CD4-positive, alpha-beta T cell (primary cell): ENCODE results near the gene APBA2. TPM values are rescaled to one million over a fixed set of nuclear protein-coding genes. Genes with fewer than 3 reads are reported as not detected.

ENCODE experiments used
- ATAC-seq: fragments of 200-7000 bp; cut with Tn5 transposase; one replicate; pipeline ENCODE4 v1.10.0; 2022; ENCODE audit warnings: mild to moderate bottlenecking; ENCODE audit not compliant: poor library complexity
- CTCF ChIA-PET: fragments of 350-600 bp; sonication (Branson Sonifier 250); formaldehyde crosslinking; loops from one replicate; lab custom pipeline; 2021; ENCODE audit warnings: antibody characterized with exemption, inconsistent platforms; lab: Charles Lee
- POLR2A ChIA-PET: fragments of 350-600 bp; sonication (Branson Sonifier 250); formaldehyde crosslinking; loops from one replicate; lab custom pipeline; 2021; ENCODE audit warnings: antibody characterized with exemption, inconsistent platforms; lab: Charles Lee
- DNase-seq, 14 experiments: peaks; one replicate each; pipeline ENCODE4 v3.0.0-alpha.2; 2013 to 2020; ENCODE audit warnings: mixed read lengths in 2 of 14
- H3K27ac ChIP-seq, 2 donors: one replicate each; pipeline versions ENCODE4 v1.5.1 to v1.7.0; 2013; ENCODE audit warnings: low read length in 2 of 2, low read depth in 1 of 2, mild to moderate bottlenecking in 1 of 2
- H3K27me3 ChIP-seq, 2 experiments: 1 replicate in 1 of 2; 2 replicates in 1 of 2; pipeline versions ENCODE4 v1.6.1 to v1.7.0; 2013; ENCODE audit warnings: low read length in 2 of 2, control low read depth in 1 of 2, mild to moderate bottlenecking in 1 of 2, moderate library complexity in 1 of 2; ENCODE audit not compliant: insufficient read depth in 2 of 2, control insufficient read depth in 1 of 2
- H3K36me3 ChIP-seq: one replicate; pipeline ENCODE4 v1.6.1; 2013; ENCODE audit warnings: low read length, control low read depth; ENCODE audit not compliant: insufficient read depth
- H3K4me1 ChIP-seq: one replicate; pipeline ENCODE4 v1.6.1; 2013; ENCODE audit warnings: low read length, control low read depth; ENCODE audit not compliant: insufficient read depth
- H3K4me3 ChIP-seq: one replicate; pipeline ENCODE4 v1.5.1; 2013; ENCODE audit warnings: mild to moderate bottlenecking, low read length, moderate library complexity
- H3K9me3 ChIP-seq, 2 experiments: 1 replicate in 1 of 2; 2 replicates in 1 of 2; pipeline versions ENCODE4 v1.6.1 to v1.7.0; 2013; ENCODE audit warnings: low read length in 2 of 2, mild to moderate bottlenecking in 2 of 2, control low read depth in 1 of 2, moderate library complexity in 1 of 2; ENCODE audit not compliant: control insufficient read depth in 1 of 2, insufficient read depth in 1 of 2
- H3K27ac Mint-ChIP-seq: one replicate; pipeline ENCODE4 v1.8.0; 2020; ENCODE audit warnings: mixed read lengths
- H3K27me3 Mint-ChIP-seq: one replicate; pipeline ENCODE4 v1.8.0; 2021; ENCODE audit warnings: mixed read lengths
- H3K36me3 Mint-ChIP-seq: one replicate; pipeline ENCODE4 v1.8.0; 2021; ENCODE audit warnings: low read depth, mixed read lengths
- H3K4me1 Mint-ChIP-seq: one replicate; pipeline ENCODE4 v1.8.0; 2021; ENCODE audit warnings: low read depth, mixed read lengths
- H3K4me3 Mint-ChIP-seq: one replicate; pipeline ENCODE4 v1.8.0; 2020; ENCODE audit warnings: mild to moderate bottlenecking, mixed read lengths
- H3K9me3 Mint-ChIP-seq: one replicate; pipeline ENCODE4 v1.8.0; 2020; ENCODE audit warnings: mixed read lengths
- CTCF ChIP-seq: fragments of 200-600 bp; IDR thresholded peaks from one replicate; pipeline ENCODE4 v1.8.0; 2022; ENCODE audit warnings: antibody characterized with exemption, mild to moderate bottlenecking
- intact Hi-C, 2 experiments: fragments of 100-400 bp; cut with DNase I in 1 of 2; cut with micrococcal nuclease in 1 of 2; formaldehyde crosslinking; loops; one replicate each; pipeline versions ENCODE4 v1.15.1 to v1.9.0; 2023 to 2025; cut with DNase I, micrococcal nuclease
- total RNA-seq, 174 experiments: library from RNA in 2 of 174; stranded (reverse) in 2 of 174; gene quantifications; one replicate each; pipeline ENCODE4 v1.2.3 and lab custom pipeline; 2021 to 2026

Gene APBA2
- total RNA-seq, 2 experiments from 2014 or later, result 123 to 126 TPM

DNA sequence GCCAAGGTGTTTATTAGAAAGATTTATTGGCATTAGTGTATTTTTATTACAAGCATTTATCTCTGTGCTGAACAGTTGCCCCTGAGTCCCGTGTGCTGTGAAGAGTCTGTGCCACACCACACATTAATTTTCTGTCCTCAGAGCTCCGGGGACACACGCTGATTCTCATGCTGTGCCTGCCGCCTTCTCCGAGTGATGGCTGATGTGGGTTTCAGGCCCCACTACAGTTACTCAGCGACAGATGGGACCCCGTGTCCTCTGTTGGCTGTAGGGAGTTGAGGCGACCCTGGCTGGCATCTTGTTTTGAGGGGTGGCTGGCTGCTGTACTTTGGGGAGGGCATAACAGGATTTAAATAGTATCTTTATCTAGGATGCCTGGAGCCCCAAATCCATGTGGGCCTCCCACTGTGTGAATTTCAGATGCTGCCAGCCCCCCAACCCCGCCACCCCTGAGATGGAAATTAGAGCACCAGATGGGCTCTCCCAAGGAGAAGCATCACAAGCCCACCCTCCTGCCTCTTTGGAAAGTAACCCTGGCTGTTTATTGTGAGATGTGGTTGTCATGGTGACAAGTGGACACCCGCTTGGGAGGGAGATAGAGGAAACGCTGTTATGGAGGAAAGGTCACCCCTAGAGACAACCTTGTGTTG is 185.6 kb downstream of the APBA2 start:
- Histone ChIP-seq H3K4me3 (no peak overlapping the region), H3K9me3 (peaks cover 0 to 10% of the 10 kb centered on the region in 2 experiments), H3K4me1 (no peaks in the 10 kb centered on the region), H3K27me3 (no peaks in the 10 kb centered on the region), H3K36me3 (peaks cover 7% of the 10 kb centered on the region), H3K27ac (no peak overlapping the region)
- H3K4me3 Mint-ChIP-seq, result no peak overlapping the region
- peaks cover 17% of the 10 kb centered on the region for H3K4me1 Mint-ChIP-seq
- peaks cover 82% of the 10 kb centered on the region for H3K36me3 Mint-ChIP-seq
- POLR2A ChIA-PET, result no interaction called here
- no peak overlapping the region for H3K27ac Mint-ChIP-seq
- no peaks in the 10 kb centered on the region for H3K27me3 Mint-ChIP-seq
- intact Hi-C loops, result no loop called here
- DNase-seq (no peak), ATAC-seq (no peak)
- TF ChIP-seq CTCF, result no peak
- no peaks in the 10 kb centered on the region for H3K9me3 Mint-ChIP-seq
- CTCF ChIA-PET, result no interaction called here

DNA sequence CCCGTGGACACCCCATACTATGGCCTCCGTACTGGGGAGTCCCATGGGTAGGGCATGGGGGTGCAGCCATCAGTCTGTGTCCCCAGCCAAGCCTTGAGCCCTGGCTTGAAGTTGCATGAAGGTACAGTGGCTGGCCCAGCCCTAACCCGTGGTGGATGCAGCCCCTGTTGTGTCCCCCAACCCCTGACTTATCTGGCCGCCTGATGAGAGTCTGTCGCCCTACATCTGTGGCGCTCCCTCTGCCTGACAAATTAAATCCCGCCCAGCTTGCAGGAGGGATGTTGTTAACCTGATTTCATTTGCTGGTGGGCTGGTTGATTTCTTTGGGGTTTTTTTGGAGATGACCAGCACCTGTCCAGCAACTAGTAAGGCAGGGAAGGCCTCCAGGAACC is 186.1 kb downstream of the APBA2 start:
- ChIA-PET CTCF (no interaction called here), POLR2A (no interaction called here)
- Mint-ChIP-seq H3K36me3 (peaks cover 77% of the 10 kb centered on the region), H3K4me1 (peaks cover 12% of the 10 kb centered on the region), H3K4me3 (no peak overlapping the region), H3K9me3 (no peaks in the 10 kb centered on the region), H3K27me3 (no peaks in the 10 kb centered on the region), H3K27ac (no peak overlapping the region)
- no peaks in the 10 kb centered on the region for H3K27me3 ChIP-seq
- no peak overlapping the region for H3K27ac ChIP-seq
- no peak for TF ChIP-seq CTCF
- H3K4me3 ChIP-seq, result no peak overlapping the region
- ATAC-seq (no peak), DNase-seq (no peak)
- H3K9me3 ChIP-seq, result peaks cover 0 to 10% of the 10 kb centered on the region in 2 experiments
- no peaks in the 10 kb centered on the region for H3K4me1 ChIP-seq
- intact Hi-C loops, result no loop called here
- H3K36me3 ChIP-seq, result peaks cover 11% of the 10 kb centered on the region

DNA sequence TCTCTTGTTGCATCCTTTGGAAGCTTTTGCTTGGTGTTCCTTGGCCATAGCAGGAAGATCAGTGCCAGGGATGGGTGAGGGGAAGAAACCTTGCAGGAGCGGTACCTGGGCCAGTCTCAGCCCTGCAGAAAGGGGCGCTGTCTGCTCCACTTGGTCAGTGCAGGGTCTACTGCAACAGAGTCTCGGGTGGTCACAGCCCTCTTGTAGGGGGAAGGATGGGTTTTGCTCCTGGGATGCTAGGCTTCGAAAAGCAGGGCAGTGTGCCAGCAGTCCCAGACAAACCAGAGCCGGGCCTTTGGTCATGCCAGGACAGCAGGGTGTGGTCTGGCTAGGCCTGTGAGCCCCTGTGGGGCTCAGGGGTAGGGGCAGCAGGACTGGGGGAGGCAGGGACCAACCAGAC is 186.7 kb downstream of the APBA2 start:
- peaks cover 11% of the 10 kb centered on the region for H3K4me1 Mint-ChIP-seq
- POLR2A ChIA-PET, result no interaction called here
- Histone ChIP-seq H3K4me1 (no peaks in the 10 kb centered on the region), H3K27ac (no peak overlapping the region), H3K9me3 (peaks cover 0 to 10% of the 10 kb centered on the region in 2 experiments), H3K36me3 (peaks cover 15% of the 10 kb centered on the region), H3K4me3 (no peak overlapping the region), H3K27me3 (no peaks in the 10 kb centered on the region)
- H3K27me3 Mint-ChIP-seq, result no peaks in the 10 kb centered on the region
- no peak overlapping the region for H3K27ac Mint-ChIP-seq
- peaks cover 76% of the 10 kb centered on the region for H3K36me3 Mint-ChIP-seq
- intact Hi-C loops, result no loop called here
- ATAC-seq (no peak), DNase-seq (no peak)
- H3K4me3 Mint-ChIP-seq, result no peak overlapping the region
- CTCF ChIA-PET, result no interaction called here
- H3K9me3 Mint-ChIP-seq, result no peaks in the 10 kb centered on the region
- no peak for TF ChIP-seq CTCF
